Stimulated activated CD4-positive, alpha-beta T cell treated with anti-CD3 and anti-CD28 coated beads, Interleukin-2, amount 100 ng/mL, for 48 hours (primary cell): ENCODE measurements around the gene SLC27A6.
"Not testable (repeated sequence)": the region's sequence is repeated elsewhere in the genome, so short reads cannot be mapped to it uniquely, and the experiment has no call there.

ENCODE experiments used
- DNase-seq, 2 donors: peaks; one replicate each; pipeline ENCODE4 v3.0.0-alpha.2; 2020

The SLC27A6 gene

GRCh38 chr5:129001841-129002526, 36.7 kb downstream of the SLC27A6 start:
- DNase-seq, result no peak

- no peak for DNase-seq
Observed at GRCh38 chr5:129002527-129002842, 37.2 kb downstream of the SLC27A6 start.

DNA sequence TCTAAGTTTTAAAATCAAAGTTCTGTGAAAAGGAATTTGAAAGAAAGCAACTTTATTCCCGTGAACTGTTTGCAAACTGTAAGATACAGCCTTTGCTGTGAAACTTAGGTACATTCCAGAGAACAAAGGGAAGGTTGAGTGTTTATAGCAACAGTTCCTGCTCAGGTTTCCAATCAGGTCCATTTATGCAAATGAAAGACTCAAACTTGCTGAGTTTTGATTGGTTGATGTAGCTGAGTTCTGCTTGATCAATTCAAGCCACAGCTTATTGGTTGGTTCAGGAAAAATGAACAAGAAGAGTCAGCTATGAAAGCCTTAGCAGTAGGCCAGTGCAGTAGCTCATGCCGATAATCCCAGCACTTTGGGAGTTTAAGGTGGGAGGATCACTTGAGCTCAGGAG, 37.9 kb downstream of the SLC27A6 start:
- no peak for DNase-seq

- DNase-seq, result no peak
Observed at GRCh38 chr5:129014185-129014584, 48.9 kb downstream of the SLC27A6 start.

GRCh38 chr5:129018837-129019236, 53.5 kb downstream of the SLC27A6 start:
- DNase-seq, result no peak

GRCh38 chr5:129019401-129019908, 54.2 kb downstream of the SLC27A6 start:
- DNase-seq, result no peak

DNA sequence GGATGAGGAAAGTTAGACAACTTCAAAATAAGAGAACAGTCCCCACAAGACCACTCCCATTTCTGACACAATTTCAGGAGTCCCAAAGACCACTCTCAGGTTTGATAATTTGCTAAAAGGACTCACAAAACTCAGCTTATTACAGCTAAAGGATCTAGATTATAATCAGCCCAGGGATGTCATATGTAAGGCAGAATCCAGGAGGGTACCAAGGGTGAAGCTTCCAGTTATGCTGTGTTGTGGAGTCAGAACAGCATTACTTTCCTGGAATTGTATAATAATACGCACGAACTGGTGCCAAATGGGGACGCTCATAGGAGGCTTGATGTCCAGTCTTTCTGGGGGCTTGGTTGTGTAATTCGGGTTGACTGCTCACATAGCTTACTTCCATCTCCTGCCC, 55.4 kb downstream of the SLC27A6 start:
- DNase-seq, result no peak

DNA sequence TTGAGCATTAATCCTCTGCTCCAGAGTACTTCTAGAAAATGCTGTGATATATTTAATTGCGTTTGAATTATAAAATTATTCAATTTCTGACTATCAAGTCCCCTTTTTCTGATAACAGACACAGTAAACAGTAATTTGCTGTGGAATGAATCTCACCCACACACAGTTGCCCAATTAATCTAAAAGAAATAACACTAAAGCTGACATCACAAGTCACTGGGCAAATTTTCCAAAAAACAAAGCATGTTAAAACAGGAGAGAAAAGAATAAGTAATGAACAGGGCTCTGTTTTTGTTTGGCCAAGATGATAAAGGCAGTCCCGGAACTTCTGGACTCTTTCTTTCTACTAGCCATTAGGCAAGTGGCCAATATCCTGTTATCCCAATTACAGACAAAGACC, 56.5 kb downstream of the SLC27A6 start:
- no peak for DNase-seq

DNA sequence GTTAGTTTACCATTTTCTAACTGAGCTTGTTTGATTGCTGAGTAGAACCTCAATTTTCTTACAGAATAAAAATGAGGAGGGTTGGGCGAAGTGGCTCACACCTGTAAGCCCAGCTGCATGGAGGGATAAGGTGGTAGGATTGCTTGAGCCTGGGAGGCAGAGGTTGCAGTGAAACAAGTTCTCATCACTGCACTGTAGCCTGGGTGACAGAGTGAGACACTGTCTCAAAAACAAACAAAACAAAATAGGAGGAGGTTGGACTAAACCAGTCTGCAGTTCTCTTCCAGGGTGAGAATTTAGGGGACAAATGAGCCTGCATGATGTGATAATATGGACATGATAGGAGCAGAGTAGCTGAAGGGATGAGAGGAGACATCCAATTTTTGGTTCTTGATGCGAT, 57.3 kb downstream of the SLC27A6 start:
- DNase-seq, result no peak

DNA sequence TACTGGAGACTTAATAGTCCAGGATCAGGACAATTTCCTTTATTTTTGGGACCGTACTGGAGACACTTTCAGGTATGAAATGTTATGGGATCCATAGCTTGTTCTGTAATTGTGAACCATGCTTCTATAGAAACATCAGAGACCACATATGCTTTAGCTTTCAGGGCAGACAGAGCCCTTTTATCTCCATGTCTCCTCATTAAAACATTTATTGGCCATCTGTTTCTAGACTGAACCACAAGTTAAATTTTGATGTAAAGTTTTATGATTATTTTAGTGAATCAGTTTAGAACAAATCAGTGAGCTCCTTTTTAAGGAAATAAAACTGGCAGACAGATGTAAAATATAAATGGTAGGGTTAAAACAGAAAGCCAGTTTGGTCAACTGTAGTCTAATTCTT, 62.0 kb downstream of the SLC27A6 start:
- no peak for DNase-seq

GRCh38 chr5:129031886-129032683, 66.8 kb downstream of the SLC27A6 start:
- DNase-seq, result no peak

DNA sequence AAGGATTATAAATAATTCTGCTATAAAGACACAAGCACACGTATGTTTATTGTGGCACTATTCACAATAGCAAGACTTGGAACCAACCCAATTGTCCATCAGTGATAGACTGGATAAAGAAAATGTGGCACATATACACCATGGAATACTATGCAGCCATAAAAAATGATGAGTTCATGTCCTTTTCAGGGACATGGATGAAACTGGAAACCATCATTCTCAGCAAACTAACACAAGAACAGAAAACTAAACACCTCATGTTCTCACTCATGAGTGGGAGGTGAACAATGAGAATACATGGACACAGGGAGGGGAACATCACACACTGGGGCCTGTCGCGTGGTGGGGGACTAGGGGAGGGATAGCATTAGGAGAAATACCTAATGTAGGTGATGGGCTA, 71.0 kb downstream of the SLC27A6 start:
- DNase-seq, result not testable (repeated sequence)

- no peak for DNase-seq
Observed at GRCh38 chr5:129041196-129041881, 76.1 kb downstream of the SLC27A6 start.

DNA sequence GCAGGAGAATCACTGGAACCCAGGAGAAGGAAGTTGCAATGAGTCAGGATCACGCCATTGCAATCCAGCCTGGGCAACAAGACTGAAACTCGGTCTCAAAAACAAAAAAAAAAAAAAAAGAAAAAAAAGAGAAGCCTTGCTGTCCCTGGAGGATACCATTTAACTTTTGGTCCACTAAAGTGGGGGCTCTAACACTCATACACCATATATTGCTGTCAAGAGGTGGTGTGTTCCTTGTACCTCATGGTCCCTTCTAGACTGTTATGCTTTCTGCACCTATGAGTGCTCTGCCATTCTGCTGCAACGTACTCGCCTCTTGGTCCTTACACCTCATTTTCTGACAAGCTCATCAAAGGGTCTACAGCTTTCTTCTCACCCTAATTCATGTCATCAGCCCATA, 77.0 kb downstream of the SLC27A6 start:
- no peak for DNase-seq

DNA sequence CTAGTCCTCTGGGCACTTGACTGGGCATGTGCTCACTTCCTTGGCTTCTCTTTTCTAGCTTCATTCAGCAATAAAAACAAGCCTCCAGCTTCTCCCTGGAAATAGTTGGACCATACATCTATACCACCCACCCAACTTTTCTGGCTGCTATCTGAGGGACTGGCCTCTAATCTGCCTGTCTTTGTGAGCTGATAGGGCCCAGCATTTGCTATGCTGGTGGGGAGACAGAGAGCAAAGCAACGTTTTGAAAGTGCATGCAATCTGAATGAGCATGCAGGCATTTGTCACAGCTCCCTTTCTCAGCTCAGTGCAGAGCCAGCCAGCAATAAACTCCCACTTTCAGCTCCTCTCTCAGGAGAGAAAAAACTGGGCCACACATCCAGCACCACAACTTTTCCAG, 78.6 kb downstream of the SLC27A6 start:
- DNase-seq, result no peak

DNA sequence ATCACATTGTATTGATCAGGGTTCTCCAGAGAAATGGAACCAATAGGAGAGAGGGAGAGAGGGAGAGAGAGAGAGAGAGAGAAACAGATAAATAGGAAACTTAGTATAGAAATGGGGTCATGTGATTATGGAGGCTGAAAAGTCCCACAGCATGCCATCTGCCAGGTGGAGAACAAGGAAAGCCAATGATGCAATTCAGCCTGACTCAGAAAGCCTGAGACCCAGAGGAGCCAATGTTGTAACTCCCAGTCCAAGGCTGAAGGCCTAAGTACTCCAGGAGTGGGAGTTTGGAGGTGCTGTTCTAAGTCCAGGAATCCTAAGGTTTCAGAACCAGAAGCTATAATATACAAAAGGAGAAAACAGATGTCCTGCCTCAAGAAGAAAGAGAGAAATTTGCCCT, 80.9 kb downstream of the SLC27A6 start:
- DNase-seq, result no peak

DNA sequence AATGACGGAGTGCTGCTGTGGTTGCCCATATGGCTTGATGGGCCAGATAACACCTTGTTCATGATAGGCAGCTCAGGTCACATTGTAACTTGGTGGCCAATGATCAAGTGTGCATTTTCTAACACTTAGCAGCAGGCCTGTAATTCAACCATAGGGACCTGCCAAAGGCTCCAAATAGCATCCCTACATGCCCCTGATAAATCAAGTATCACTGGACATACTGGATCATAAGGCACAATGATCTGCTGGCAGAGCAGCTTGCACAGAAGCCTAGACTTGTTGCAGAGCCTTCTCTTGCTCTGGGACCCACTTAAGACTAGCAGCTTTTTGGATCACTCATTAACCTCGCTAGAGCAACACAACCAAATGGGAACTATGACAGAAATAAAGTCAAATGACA, 83.2 kb downstream of the SLC27A6 start:
- DNase-seq, result no peak

- DNase-seq, result no peak
Observed at GRCh38 chr5:129049126-129049799, 84.0 kb downstream of the SLC27A6 start.

DNA sequence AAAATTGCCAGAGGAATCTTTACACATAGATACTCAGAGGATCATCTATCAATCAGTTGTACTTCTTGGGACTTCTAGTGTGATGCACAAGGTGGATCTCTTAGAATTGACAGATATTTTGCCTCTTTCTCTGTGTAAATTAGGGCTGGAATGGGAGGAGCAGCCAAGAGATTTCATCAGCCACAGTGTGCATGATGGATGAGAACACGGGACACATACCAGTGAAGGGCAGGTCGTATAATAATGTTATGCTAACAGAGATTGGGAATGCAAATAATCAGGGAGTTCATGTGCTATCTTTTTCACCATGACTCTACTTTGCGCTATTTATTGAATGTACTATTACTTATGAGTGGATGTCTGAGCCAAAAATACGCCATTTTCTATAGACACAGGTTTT, 86.0 kb downstream of the SLC27A6 start:
- DNase-seq, result no peak

DNA sequence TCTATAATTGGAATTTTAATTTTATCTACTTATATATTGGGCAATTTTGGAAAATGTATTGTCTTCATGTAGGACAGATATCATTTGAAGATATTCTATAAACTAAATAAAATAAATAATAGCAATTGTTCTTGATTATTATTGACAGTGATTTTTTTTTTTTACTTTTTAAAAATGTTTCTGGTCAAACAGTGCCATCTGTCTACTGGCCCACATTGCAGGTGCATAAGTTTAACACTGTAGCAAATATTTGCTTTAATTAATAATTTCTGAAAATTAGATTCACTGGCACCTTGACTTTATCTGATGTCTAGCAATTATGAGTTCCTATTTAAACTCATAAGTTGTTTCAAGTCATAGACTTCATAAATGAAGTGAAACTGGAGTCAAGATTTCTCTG, 88.2 kb downstream of the SLC27A6 start:
- DNase-seq, result no peak

GRCh38 chr5:129057329-129057728, 92.0 kb downstream of the SLC27A6 start:
- no peak for DNase-seq

DNA sequence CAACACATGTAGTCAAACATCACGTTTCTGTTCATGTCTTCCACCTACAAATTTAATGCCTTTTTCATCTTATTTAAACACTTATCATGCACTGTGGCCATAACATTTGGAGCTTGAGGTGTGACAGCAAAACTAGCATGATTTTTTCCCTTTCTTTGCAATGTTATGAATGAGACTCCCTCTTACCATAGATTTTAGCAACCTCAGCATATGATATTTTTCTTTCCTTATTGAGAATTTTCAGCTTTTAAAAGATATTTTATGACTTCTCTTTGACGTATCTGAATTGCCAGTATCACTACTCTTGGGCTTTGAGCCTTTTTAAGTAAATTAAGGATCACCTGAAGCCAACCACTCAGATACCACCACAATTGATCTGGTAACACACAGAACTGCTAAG, 96.6 kb downstream of the SLC27A6 start:
- no peak for DNase-seq

GRCh38 chr5:129063483-129064113, 98.3 kb downstream of the SLC27A6 start:
- no peak for DNase-seq
